GM12892 (cell line): ENCODE data around the gene DLAT.
"Not testable (repeated sequence)": the region's sequence is repeated elsewhere in the genome, so short reads cannot be mapped to it uniquely, and the experiment has no call there.

Source experiments
- DNase-seq: peaks from one replicate; pipeline ENCODE4 v3.0.0; 2011; ENCODE audit not compliant: insufficient read length
- FAIRE-seq: peaks from 2 replicates; lab custom pipeline; 2011; peaks lifted over from hg19 to GRCh38; lab: Jason Lieb, UNC
- POLR2A ChIP-seq: IDR thresholded peaks from 2 replicates; pipeline ENCODE4 v1.6.1; 2011; ENCODE audit warnings: low read depth, low read length, control low read depth
- POLR2AphosphoS5 ChIP-seq: IDR thresholded peaks from 2 replicates; pipeline ENCODE4 v1.6.1; 2011; ENCODE audit warnings: low read depth, low read length, control low read depth
- TAF1 ChIP-seq: IDR thresholded peaks from 2 replicates; pipeline ENCODE4 v1.6.1; 2011; ENCODE audit warnings: low read depth, mild to moderate bottlenecking, control low read depth, low read length, borderline replicate concordance

Gene DLAT

DNA sequence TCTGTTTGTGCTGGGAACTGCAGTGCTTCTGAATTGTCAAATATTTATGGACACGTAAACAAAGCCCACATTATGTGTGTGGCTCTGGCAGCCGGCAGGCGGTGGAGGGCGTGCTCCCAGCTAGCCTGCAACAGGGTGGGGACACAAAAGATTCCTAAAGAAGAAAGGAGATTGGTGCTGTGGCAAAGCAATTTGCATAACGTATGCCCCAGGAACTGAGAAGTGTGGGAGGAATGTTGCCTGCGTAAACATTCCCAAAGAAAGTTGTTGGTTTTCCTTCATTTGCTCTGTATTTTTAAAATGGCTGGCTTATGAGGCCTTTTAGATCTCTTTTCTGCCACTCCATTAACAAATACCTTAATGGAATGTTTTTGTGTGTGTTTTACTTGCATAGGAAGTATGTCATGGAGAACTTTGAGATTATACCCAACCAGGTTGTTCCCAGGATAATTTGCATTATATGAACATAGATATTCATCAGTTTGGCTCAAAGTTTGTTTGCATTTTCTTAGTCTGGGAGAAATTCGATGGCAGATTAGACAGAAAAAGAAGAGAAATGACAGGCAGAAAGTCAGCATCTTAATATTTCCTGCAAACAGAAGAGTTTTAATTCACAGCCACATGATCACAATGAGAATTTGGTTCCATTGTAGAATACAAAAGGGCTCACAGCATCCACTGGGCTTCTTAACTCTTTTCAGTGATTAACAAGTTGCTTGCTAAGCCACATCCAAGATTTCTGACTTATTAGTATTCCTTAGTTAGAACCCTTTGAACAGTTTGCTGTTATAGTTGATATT lies 41.8 kb upstream of the DLAT start:
- DNase-seq (no peak), FAIRE-seq (no peak)
- TF ChIP-seq TAF1 (no peak), POLR2A (no peak), POLR2AphosphoS5 (no peak)

GRCh38 chr11:111986589-111986988 lies 38.6 kb upstream of the DLAT start:
- DNase-seq (no peak), FAIRE-seq (no peak)
- TF ChIP-seq POLR2AphosphoS5 (no peak), TAF1 (no peak), POLR2A (no peak)

GRCh38 chr11:111990381-111990780 lies 34.8 kb upstream of the DLAT start:
- DNase-seq: no peak
- no peak for TF ChIP-seq TAF1
- TF ChIP-seq POLR2AphosphoS5: no peak
- TF ChIP-seq POLR2A: no peak
- FAIRE-seq: no peak

DNA sequence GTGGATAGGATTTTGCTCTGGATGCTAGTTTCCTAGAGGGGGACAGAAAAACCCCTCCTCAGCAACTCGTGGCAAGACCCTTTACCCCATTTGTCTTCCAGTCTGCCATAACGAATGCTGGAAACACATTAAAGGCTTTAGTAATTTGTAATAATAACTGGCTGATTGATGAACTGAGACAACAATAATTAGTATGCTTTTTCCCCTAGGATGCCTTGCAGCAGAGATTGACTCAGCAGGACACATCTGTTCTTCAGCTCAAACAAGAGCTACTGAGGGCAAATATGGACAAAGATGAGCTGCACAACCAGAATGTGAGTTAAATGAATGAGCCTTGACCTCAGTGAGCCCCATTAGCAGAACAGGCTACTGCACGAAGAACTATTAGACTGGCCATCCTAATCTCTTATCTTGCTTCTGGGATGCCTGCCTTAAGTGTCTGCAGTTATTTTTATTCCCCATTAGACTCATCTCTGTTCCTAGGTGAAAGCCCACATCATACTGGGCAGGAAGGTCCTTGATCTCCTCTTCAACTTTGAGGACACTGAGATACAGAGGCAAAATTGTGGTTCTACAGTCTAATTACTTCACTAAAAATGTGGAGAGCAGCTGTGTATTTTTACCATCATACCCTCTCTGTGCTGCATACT lies 32.9 kb upstream of the DLAT start:
- DNase-seq: no peak
- FAIRE-seq: peak; percentile 42
- TF ChIP-seq TAF1 (no peak), POLR2A (no peak), POLR2AphosphoS5 (no peak)

DNA sequence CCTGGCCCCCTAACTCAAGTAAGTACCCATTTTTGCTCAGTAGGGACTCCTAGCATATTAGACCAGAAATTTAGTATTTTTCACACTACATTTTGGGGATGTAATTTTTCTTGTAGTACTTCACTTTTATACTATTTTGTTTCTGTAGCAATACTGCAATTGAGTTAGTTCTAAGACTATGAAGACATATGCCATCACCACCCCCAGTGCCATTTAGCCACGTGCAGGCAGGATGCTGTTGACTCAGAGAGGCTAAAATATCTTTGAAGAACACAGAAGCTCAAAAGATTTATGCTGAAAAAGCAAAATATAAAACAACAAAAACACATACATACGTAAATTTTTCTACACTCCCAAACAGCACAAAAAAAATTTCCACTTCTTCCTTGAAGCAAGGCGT lies 29.1 kb upstream of the DLAT start:
- FAIRE-seq (no peak), DNase-seq (no peak)
- TF ChIP-seq TAF1 (no peak), POLR2AphosphoS5 (no peak), POLR2A (no peak)

DNA sequence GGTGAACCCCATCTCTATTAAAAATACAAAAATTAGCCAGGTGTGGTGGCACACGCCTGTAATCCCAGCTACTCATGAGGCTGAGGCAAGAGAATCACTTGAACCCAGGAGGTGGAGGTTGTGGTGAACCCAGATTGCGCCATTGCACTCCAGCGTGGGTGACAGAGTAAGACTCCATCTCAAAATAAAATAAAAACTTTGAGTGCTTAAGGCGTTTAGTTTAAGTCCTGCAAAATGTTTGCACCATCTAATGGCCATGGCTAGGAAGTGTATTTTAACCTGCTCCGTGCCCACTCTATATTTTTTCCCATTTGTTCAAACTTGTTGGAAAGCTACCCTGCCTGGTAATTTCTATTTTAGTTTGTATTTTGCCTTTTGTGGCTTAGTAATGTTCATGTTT lies 28.5 kb upstream of the DLAT start:
- not testable (repeated sequence) for DNase-seq, FAIRE-seq

- FAIRE-seq: no peak
- DNase-seq: no peak
- no peak for TF ChIP-seq POLR2A
- TF ChIP-seq TAF1: no peak
These were observed 26.1 kb upstream of the DLAT start for GRCh38 chr11:111999111-111999510.

- FAIRE-seq: no peak
- DNase-seq: no peak
- no peak for TF ChIP-seq POLR2AphosphoS5
- no peak for TF ChIP-seq POLR2A
- no peak for TF ChIP-seq TAF1
These were observed 24.5 kb upstream of the DLAT start for GRCh38 chr11:112000703-112001102.

GRCh38 chr11:112002491-112003216 lies 22.6 kb upstream of the DLAT start:
- no peak for FAIRE-seq
- no peak for TF ChIP-seq POLR2A
- TF ChIP-seq POLR2AphosphoS5: no peak
- no peak for TF ChIP-seq TAF1

GRCh38 chr11:112004389-112004788 lies 20.8 kb upstream of the DLAT start:
- FAIRE-seq: peak; percentile 85
- TF ChIP-seq POLR2A (no peak), POLR2AphosphoS5 (no peak), TAF1 (no peak)
- DNase-seq: peak; percentile 49

More at GRCh38 chr11:112002491-112003216, 22.6 kb upstream of the DLAT start:
- no peak for DNase-seq

GRCh38 chr11:112005422-112006094 lies 19.6 kb upstream of the DLAT start:
- no peak for FAIRE-seq
- TF ChIP-seq POLR2AphosphoS5 (no peak), POLR2A (no peak), TAF1 (no peak)
- DNase-seq: no peak

GRCh38 chr11:112006095-112006441 lies 19.1 kb upstream of the DLAT start:
- not testable (repeated sequence) for DNase-seq, FAIRE-seq

GRCh38 chr11:112011451-112011850 lies 13.8 kb upstream of the DLAT start:
- DNase-seq, FAIRE-seq: not testable (repeated sequence)
